HepG2 (cell line): ENCODE data around the gene NAV3. TPM values are rescaled to one million over a fixed set of nuclear protein-coding genes. Genes with fewer than 3 reads are reported as not detected.

ENCODE experiments used
- ATAC-seq: fragments of 200-7000 bp; cut with Tn5 transposase; 3 replicates; pipeline ENCODE4 v1.9.1; 2020; ENCODE audit warnings: mild to moderate bottlenecking, moderate library complexity
- BruUV-seq: library from RNA; stranded (reverse); fragments of 400-500 nt; replicated peaks from 2 replicates; lab custom pipeline; 2021; lab: Mats Ljungman, UMichigan
- CTCF ChIA-PET: fragments of 300-600 bp; formaldehyde crosslinking; extraction: SDS; loops from one replicate; lab custom pipeline; 2021; ENCODE audit warnings: low total read pairs, inconsistent platforms, low intra/inter-chr PET ratio; lab: Yijun Ruan, JAX
- POLR2A ChIA-PET: fragments of 350-600 bp; sonication (Branson Sonifier 250); formaldehyde crosslinking; loops from one replicate; lab custom pipeline; 2020; ENCODE audit warnings: antibody characterized with exemption, inconsistent platforms; lab: Yijun Ruan, JAX
- DNase-seq: peaks from one replicate; pipeline ENCODE4 v3.0.0-alpha.2; 2015; ENCODE audit warnings: low spot score
- FAIRE-seq: peaks from 3 replicates; lab custom pipeline; 2011; peaks lifted over from hg19 to GRCh38; lab: Jason Lieb, UNC
- H2AFZ ChIP-seq: one replicate; pipeline ENCODE4 v1.6.1; 2011; ENCODE audit warnings: low read length, inconsistent platforms
- H3K27ac ChIP-seq: fragments of 300-600 bp; 3 replicates; pipeline ENCODE4 v1.8.0; 2011; ENCODE audit warnings: mixed run types, mild to moderate bottlenecking, mixed read lengths, low read length, inconsistent platforms; ENCODE audit not compliant: insufficient read depth; ENCODE audit errors: extremely low read length
- H3K27me3 ChIP-seq, 2 experiments: fragments of 200-600 bp in 1 of 2; 2 replicates in 1 of 2; 3 replicates in 1 of 2; pipeline versions ENCODE4 v1.6.0 to v1.8.0; 2011; ENCODE audit warnings: low read length in 2 of 2, mild to moderate bottlenecking in 2 of 2, moderate library complexity in 2 of 2, inconsistent platforms in 1 of 2; ENCODE audit not compliant: insufficient read depth in 2 of 2, control insufficient read depth in 1 of 2
- H3K36me3 ChIP-seq, 2 experiments: fragments of 200-600 bp in 1 of 2; replicated peaks in 1 of 2; 2 replicates in 1 of 2; 3 replicates in 1 of 2; pipeline versions ENCODE4 v1.5.1 to v1.8.0; 2011; ENCODE audit warnings: low read length in 2 of 2, inconsistent platforms in 1 of 2; ENCODE audit not compliant: insufficient read depth in 2 of 2, control insufficient read depth in 1 of 2
- H3K4me1 ChIP-seq: 2 replicates; pipeline ENCODE4 v1.5.1; 2012; ENCODE audit warnings: low read length, inconsistent platforms; ENCODE audit not compliant: insufficient read depth
- H3K4me2 ChIP-seq: 2 replicates; pipeline ENCODE4 v1.6.0; 2011; ENCODE audit warnings: low read depth, low read length, inconsistent platforms
- H3K4me3 ChIP-seq, 3 experiments: fragments of 200-600 bp in 1 of 3; sonication (generic), shearing (Covaris generic) in 1 of 3; replicated peaks in 1 of 3; 2 replicates each; pipeline ENCODE4 v1.5.1; 2011 to 2016; ENCODE audit warnings: low read length in 3 of 3, inconsistent platforms in 2 of 3, low read depth in 2 of 3, mild to moderate bottlenecking in 2 of 3, control low read depth in 1 of 3, mixed read lengths in 1 of 3; ENCODE audit not compliant: insufficient read depth in 1 of 3
- H3K79me2 ChIP-seq: one replicate; pipeline ENCODE4 v1.6.1; 2011; ENCODE audit warnings: low read length, inconsistent platforms; ENCODE audit not compliant: insufficient read depth
- H3K9ac ChIP-seq: 2 replicates; pipeline ENCODE4 v1.6.0; 2011; ENCODE audit warnings: mild to moderate bottlenecking, low read depth, low read length, inconsistent platforms; ENCODE audit not compliant: insufficient read depth
- H3K9me3 ChIP-seq: 2 replicates; pipeline ENCODE4 v1.5.1; 2012; ENCODE audit warnings: mild to moderate bottlenecking, low read length
- H4K20me1 ChIP-seq: 2 replicates; pipeline ENCODE4 v1.6.0; 2011; ENCODE audit warnings: inconsistent platforms, mild to moderate bottlenecking, low read length, moderate library complexity; ENCODE audit not compliant: insufficient read depth
- ASH2L ChIP-seq: fragments of 300-600, 200-600 bp; sonication (generic); IDR thresholded peaks from 2 replicates; pipeline ENCODE4 v1.7.0; 2017; ENCODE audit warnings: low read depth, mild to moderate bottlenecking, moderate library complexity, mixed read lengths, low read length; ENCODE audit not compliant: insufficient read length
- CEBPB ChIP-seq: IDR thresholded peaks from 2 replicates; pipeline ENCODE4 v1.6.1; 2011; ENCODE audit warnings: low read depth, low read length, improper control_type of control experiment, borderline replicate concordance
- CEBPZ ChIP-seq: IDR thresholded peaks from 2 replicates; pipeline ENCODE4 v1.6.1; 2012; ENCODE audit warnings: low read length, improper control_type of control experiment
- DNMT3B ChIP-seq: conservative IDR thresholded peaks from 2 replicates; pipeline ENCODE4 v1.6.1; 2016; ENCODE audit warnings: missing biosample characterization, control low read depth
- HOXA3 ChIP-seq: sonication (generic); formaldehyde crosslinking; IDR thresholded peaks from 2 replicates; pipeline ENCODE4 v1.5.0; 2020; ENCODE audit warnings: missing genetic modification reagents
- IRF2 ChIP-seq: IDR thresholded peaks from 2 replicates; pipeline ENCODE4 v1.6.1; 2018; ENCODE audit warnings: missing genetic modification reagents, missing compliant biosample characterization
- KLF13 ChIP-seq: sonication (generic); formaldehyde crosslinking; IDR thresholded peaks from 2 replicates; pipeline ENCODE4 v1.4.0; 2020; ENCODE audit warnings: mild to moderate bottlenecking, missing genetic modification reagents
- MZF1 ChIP-seq: sonication (generic); formaldehyde crosslinking; IDR thresholded peaks from 2 replicates; pipeline ENCODE4 v1.8.1; 2023; ENCODE audit warnings: mild to moderate bottlenecking, missing genetic modification reagents, borderline replicate concordance
- NCOA5 ChIP-seq: sonication (generic); formaldehyde crosslinking; IDR thresholded peaks from 2 replicates; pipeline ENCODE4 v1.4.0; 2020; ENCODE audit warnings: missing genetic modification reagents
- NR2F2 ChIP-seq: IDR thresholded peaks from 2 replicates; pipeline ENCODE4 v1.6.1; 2012; ENCODE audit warnings: low read depth, inconsistent platforms, borderline replicate concordance
- TERF1 ChIP-seq: sonication (generic); formaldehyde crosslinking; IDR thresholded peaks from 2 replicates; pipeline ENCODE4 v1.8.0; 2022; ENCODE audit warnings: mild to moderate bottlenecking, missing genetic modification reagents, moderate library complexity
- TSC22D2 ChIP-seq: sonication (generic); formaldehyde crosslinking; IDR thresholded peaks from 2 replicates; pipeline ENCODE4 v1.5.1; 2020; ENCODE audit warnings: missing genetic modification reagents, mild to moderate bottlenecking, borderline replicate concordance
- ZNF331 ChIP-seq: sonication (generic); formaldehyde crosslinking; IDR thresholded peaks from 2 replicates; pipeline ENCODE4 v1.4.0; 2020; ENCODE audit warnings: missing genetic modification reagents
- ZNF501 ChIP-seq: sonication (generic); formaldehyde crosslinking; IDR thresholded peaks from 2 replicates; pipeline ENCODE4 v1.5.1; 2020; ENCODE audit warnings: mild to moderate bottlenecking, moderate library complexity, missing genetic modification reagents
- ZNF724P ChIP-seq: sonication (generic); formaldehyde crosslinking; IDR thresholded peaks from 2 replicates; pipeline ENCODE4 v1.8.0; 2022; ENCODE audit warnings: missing genetic modification reagents, borderline replicate concordance
- ZNF747 ChIP-seq: sonication (generic); formaldehyde crosslinking; IDR thresholded peaks from 2 replicates; pipeline ENCODE4 v1.8.1; 2023; ENCODE audit warnings: missing genetic modification reagents, mild to moderate bottlenecking, borderline replicate concordance
- WGBS: methylation state at CpG from one replicate; pipeline ENCODE4 v1.1.6; 2017; ENCODE audit warnings: low lambda C conversion rate; 5-methylcytosine and 5-hydroxymethylcytosine counted together
- in situ Hi-C: cut with HindIII; loops from 2 replicates; pipeline ENCODE4 v1.10.0; 2017; ENCODE audit warnings: low pct_unique_long_range_greater_than_20kb; ENCODE audit not compliant: extremely low pct_ligation_motif_present
- intact Hi-C: fragments of 100-400 bp; cut with micrococcal nuclease; formaldehyde crosslinking; loops from one replicate; pipeline ENCODE4 v1.10.0; 2022; ENCODE audit not compliant: unreplicated experiment
- polyA plus RNA-seq, 8 experiments: library from polyadenylated mRNA; depleted of rRNA in 3 of 8; stranded (reverse) in 7 of 8; unstranded in 1 of 8; fragments of >200 nt; fragmentation: Illumina TruSeq in 4 of 8; extraction: Trizol in 4 of 8; gene quantifications; 2 replicates each; pipeline versions ENCODE4 v1.2.1 to v1.2.3, GENCODE V29; 2011 to 2016; ENCODE audit warnings: low read depth in 4 of 8, missing spikeins in 1 of 8, mixed read lengths in 1 of 8; ENCODE audit not compliant: insufficient read depth in 1 of 8
- total RNA-seq, 5 experiments: library from RNA; depleted of rRNA; stranded (reverse); fragments of >200 nt; fragmentation: Illumina TruSeq; extraction: Trizol; gene quantifications; 2 replicates each; pipeline ENCODE4 v1.2.3, GENCODE V29; 2016; ENCODE audit warnings: low read depth in 1 of 5

Gene NAV3
- total and polyA plus RNA-seq, 2 of the 13 experiments (the other 11 are each of a cell fraction or from before 2014, with no cell fraction given) = 0.01 to 0.18 TPM

GRCh38 chr12:77953528-77954205 is 123.0 kb downstream of the NAV3 start (continued):
- no peak for TF ChIP-seq CEBPZ
- TF ChIP-seq TSC22D2 = no peak
- TF ChIP-seq HOXA3 (CRISPR knock-in tag) = no peak
- TF ChIP-seq, all 625 proteins: peak for 0

GRCh38 chr12:77954206-77954555 is 123.5 kb downstream of the NAV3 start:
- CTCF ChIA-PET = no interaction called here

More at GRCh38 chr12:77954206-77954555, 123.5 kb downstream of the NAV3 start:
- Histone ChIP-seq H3K9me3 (no peaks in the 10 kb centered on the region), H3K4me1 (no peaks in the 10 kb centered on the region), H3K79me2 (no peaks in the 10 kb centered on the region), H2AFZ (no peak overlapping the region), H3K4me2 (no peak overlapping the region), H4K20me1 (no peaks in the 10 kb centered on the region), H3K27ac (no peak overlapping the region), H3K27me3 (no peaks in the 10 kb centered on the region), H3K4me3 (no peak overlapping the region), H3K9ac (no peak overlapping the region), H3K36me3 (no peaks in the 10 kb centered on the region)
- WGBS = 29% methylated on average over 1 of the region's 1 CpG
- FAIRE-seq (no peak), DNase-seq (no peak), ATAC-seq (no peak)
- no TSS peak for BruUV-seq
- POLR2A ChIA-PET = no interaction called here
- in situ Hi-C loops (no loop called here), intact Hi-C loops (no loop called here)
- TF ChIP-seq TERF1 (no peak), KLF13 (CRISPR knock-in tag) (no peak), NCOA5 (CRISPR knock-in tag) (no peak), ZNF501 (CRISPR knock-in tag) (no peak), MZF1 (CRISPR knock-in tag) (no peak), DNMT3B (CRISPR knock-in tag) (no peak), ASH2L (no peak), CEBPB (no peak), ZNF747 (no peak), NR2F2 (no peak), IRF2 (CRISPR knock-in tag) (no peak), ZNF724P (CRISPR knock-in tag) (no peak), ZNF331 (CRISPR knock-in tag) (no peak)
